Measurements from ENCODE around the gene ARL16. TPM values are rescaled to one million over a fixed set of nuclear protein-coding genes. Genes with fewer than 3 reads are reported as not detected.

ARL16 gene
- total RNA-seq, 1 donor from 2014 or later: 55.2 TPM

DNA sequence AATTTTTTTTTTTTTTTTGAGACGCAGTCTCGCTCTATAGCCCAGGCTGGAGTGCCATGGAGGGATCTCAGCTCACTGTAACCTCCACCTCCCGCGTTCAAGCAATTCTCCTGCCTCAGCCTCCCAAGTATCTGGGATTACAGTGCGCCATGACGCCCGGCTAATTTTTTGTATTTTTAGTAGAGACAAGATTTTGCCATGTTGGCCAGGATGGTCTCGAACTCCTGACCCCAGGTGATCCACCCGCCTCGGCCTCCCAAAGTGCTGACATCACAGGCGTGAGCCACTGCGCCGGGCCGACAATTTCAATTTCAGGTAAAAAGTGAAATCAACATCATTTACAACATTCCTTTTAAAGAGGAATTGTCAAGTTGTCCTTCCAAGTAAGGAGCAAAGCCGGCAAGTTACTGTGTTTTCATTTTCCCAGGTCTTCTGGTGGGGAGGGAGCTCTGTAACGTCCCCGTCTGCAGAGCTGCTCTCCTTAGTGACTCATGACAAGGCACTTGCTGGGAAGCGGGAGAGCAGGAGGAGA, 47.6 kb downstream of the ARL16 start:
- Mint-ChIP-seq H3K4me1 (ENCODE audit: low read depth, unreplicated experiment) (peaks cover 5% of the 10 kb centered on the region), H3K36me3 (ENCODE audit: unreplicated experiment) (no peaks in the 10 kb centered on the region), H3K4me3 (ENCODE audit: unreplicated experiment) (peak overlapping the region; percentile 97), H3K9me3 (ENCODE audit: unreplicated experiment) (peaks cover 2% of the 10 kb centered on the region), H3K27me3 (ENCODE audit: unreplicated experiment) (peaks cover 2% of the 10 kb centered on the region), H3K27ac (ENCODE audit: unreplicated experiment) (peak overlapping the region; percentile 88)
- TF ChIP-seq, protein P1, sequence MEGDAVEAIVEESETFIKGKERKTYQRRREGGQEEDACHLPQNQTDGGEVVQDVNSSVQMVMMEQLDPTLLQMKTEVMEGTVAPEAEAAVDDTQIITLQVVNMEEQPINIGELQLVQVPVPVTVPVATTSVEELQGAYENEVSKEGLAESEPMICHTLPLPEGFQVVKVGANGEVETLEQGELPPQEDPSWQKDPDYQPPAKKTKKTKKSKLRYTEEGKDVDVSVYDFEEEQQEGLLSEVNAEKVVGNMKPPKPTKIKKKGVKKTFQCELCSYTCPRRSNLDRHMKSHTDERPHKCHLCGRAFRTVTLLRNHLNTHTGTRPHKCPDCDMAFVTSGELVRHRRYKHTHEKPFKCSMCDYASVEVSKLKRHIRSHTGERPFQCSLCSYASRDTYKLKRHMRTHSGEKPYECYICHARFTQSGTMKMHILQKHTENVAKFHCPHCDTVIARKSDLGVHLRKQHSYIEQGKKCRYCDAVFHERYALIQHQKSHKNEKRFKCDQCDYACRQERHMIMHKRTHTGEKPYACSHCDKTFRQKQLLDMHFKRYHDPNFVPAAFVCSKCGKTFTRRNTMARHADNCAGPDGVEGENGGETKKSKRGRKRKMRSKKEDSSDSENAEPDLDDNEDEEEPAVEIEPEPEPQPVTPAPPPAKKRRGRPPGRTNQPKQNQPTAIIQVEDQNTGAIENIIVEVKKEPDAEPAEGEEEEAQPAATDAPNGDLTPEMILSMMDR (IDR thresholded peaks at IDR 0.05; ENCODE audit: partially characterized antibody, unreplicated experiment): no peak
- DNase-seq: no peak

DNA sequence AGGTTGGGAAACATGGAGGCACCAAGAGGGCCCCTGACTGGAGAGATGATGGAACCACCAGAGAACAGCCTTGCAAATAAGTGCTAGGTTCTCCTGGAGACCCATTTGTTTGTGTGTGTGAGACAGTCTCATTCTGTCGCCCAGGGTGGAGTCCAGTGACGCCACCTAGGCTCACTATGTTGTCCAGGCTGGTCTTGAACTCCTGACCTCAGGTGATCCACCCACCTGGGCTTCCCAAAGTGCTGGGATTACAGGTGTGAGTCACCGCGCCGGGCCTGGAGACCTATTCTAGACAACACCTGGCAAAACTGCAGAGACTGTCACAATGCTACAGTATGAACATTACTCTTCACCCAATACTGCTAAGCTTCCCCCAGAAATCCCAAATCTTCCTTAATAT, 48.2 kb downstream of the ARL16 start:
- H3K27ac Mint-ChIP-seq (ENCODE audit: unreplicated experiment): peak overlapping the region; percentile 88
- peaks cover 2% of the 10 kb centered on the region for H3K9me3 Mint-ChIP-seq (ENCODE audit: unreplicated experiment)
- TF ChIP-seq, protein P1 (IDR thresholded peaks at IDR 0.05; ENCODE audit: partially characterized antibody, unreplicated experiment): no peak
- no peaks in the 10 kb centered on the region for H3K36me3 Mint-ChIP-seq (ENCODE audit: unreplicated experiment)
- no peak for DNase-seq
- H3K4me1 Mint-ChIP-seq (ENCODE audit: low read depth, unreplicated experiment): peaks cover 5% of the 10 kb centered on the region
- peak overlapping the region; percentile 97 for H3K4me3 Mint-ChIP-seq (ENCODE audit: unreplicated experiment)
- H3K27me3 Mint-ChIP-seq (ENCODE audit: unreplicated experiment): peaks cover 2% of the 10 kb centered on the region

DNA sequence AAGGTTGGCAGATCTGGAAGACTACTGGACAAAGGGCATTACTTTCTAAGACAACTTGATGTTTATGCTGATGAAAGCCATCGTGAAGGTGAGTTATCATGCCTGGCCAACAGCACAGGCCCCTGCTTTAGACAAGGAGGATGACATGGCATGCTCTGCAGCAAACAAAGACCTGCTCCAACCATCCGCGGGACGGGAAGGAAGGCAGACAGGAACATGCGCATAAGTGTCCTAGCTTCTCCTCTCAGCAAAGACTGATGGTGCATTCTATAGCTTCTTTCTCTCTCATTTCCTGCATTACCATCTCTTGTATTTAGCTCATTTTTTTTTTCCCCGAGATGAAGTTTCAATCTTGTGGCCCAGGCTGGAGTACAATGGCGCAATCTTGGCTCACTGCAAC, 52.1 kb downstream of the ARL16 start:
- no peak overlapping the region for H3K27ac Mint-ChIP-seq (ENCODE audit: unreplicated experiment)
- H3K4me1 Mint-ChIP-seq (ENCODE audit: low read depth, unreplicated experiment): peaks cover 5% of the 10 kb centered on the region
- TF ChIP-seq, protein P1 (IDR thresholded peaks at IDR 0.05; ENCODE audit: partially characterized antibody, unreplicated experiment): no peak
- peaks cover under 1% of the 10 kb centered on the region for H3K36me3 Mint-ChIP-seq (ENCODE audit: unreplicated experiment)
- no peak overlapping the region for H3K4me3 Mint-ChIP-seq (ENCODE audit: unreplicated experiment)
- H3K9me3 Mint-ChIP-seq (ENCODE audit: unreplicated experiment): peaks cover 2% of the 10 kb centered on the region
- DNase-seq: no peak
- H3K27me3 Mint-ChIP-seq (ENCODE audit: unreplicated experiment): peaks cover 2% of the 10 kb centered on the region

Small RNA genes lying within 50 kb of the gene (microRNA-seq; reads per million reads assigned to microRNA genes)
- 6.9 reads per million, percentile 39 among the genes with 10 or more reads in this experiment for gene MIR6786 (ENCODE audit: unreplicated experiment)

Other genes with a start within 250 kb of the ARL16 start
- 5,342 TPM for gene ACTG1, start 171.0 kb downstream of the ARL16 start, total RNA-seq (ENCODE audit: unreplicated experiment)
- 6.1 TPM for gene FSCN2, start 155.4 kb downstream of the ARL16 start, total RNA-seq (ENCODE audit: unreplicated experiment)
- 56.5 TPM for gene FAAP100, start 131.4 kb downstream of the ARL16 start, total RNA-seq (ENCODE audit: unreplicated experiment)
- 137 TPM for gene NPLOC4, start 46.7 kb downstream of the ARL16 start, total RNA-seq (ENCODE audit: unreplicated experiment)
- not detected for gene TSPAN10, start 46.6 kb downstream of the ARL16 start, total RNA-seq (ENCODE audit: unreplicated experiment)
- gene PDE6G, start 27.3 kb downstream of the ARL16 start, total RNA-seq (ENCODE audit: unreplicated experiment): not detected
- gene OXLD1, start 17.2 kb downstream of the ARL16 start, total RNA-seq (ENCODE audit: unreplicated experiment): 24.7 TPM
- gene CCDC137, start 17.1 kb downstream of the ARL16 start, total RNA-seq (ENCODE audit: unreplicated experiment): 33.8 TPM
- gene HGS, start 214 bp upstream of the ARL16 start, total RNA-seq (ENCODE audit: unreplicated experiment): 167 TPM
- gene MRPL12, start 19.6 kb upstream of the ARL16 start, total RNA-seq (ENCODE audit: unreplicated experiment): 57.7 TPM
- 60.8 TPM for gene SLC25A10, start 28.5 kb upstream of the ARL16 start, total RNA-seq (ENCODE audit: unreplicated experiment)
- gene GCGR, start 120.4 kb upstream of the ARL16 start, total RNA-seq (ENCODE audit: unreplicated experiment): 6.7 TPM
- gene MCRIP1, start 149.5 kb upstream of the ARL16 start, total RNA-seq (ENCODE audit: unreplicated experiment): 218 TPM
- 0.81 TPM for gene PPP1R27, start 151.3 kb upstream of the ARL16 start, total RNA-seq (ENCODE audit: unreplicated experiment)
- gene P4HB, start 176.7 kb upstream of the ARL16 start, total RNA-seq (ENCODE audit: unreplicated experiment): 259 TPM
- 432 TPM for gene ARHGDIA, start 187.5 kb upstream of the ARL16 start, total RNA-seq (ENCODE audit: unreplicated experiment)
- 80.6 TPM for gene ALYREF, start 207.8 kb upstream of the ARL16 start, total RNA-seq (ENCODE audit: unreplicated experiment)
- gene ANAPC11, start 207.9 kb upstream of the ARL16 start, total RNA-seq (ENCODE audit: unreplicated experiment): 118 TPM
- 0.96 TPM for gene NPB, start 218.4 kb upstream of the ARL16 start, total RNA-seq (ENCODE audit: unreplicated experiment)
- gene PCYT2, start 227.6 kb upstream of the ARL16 start, total RNA-seq (ENCODE audit: unreplicated experiment): 63.0 TPM
- 38.7 TPM for gene SIRT7, start 234.4 kb upstream of the ARL16 start, total RNA-seq (ENCODE audit: unreplicated experiment)
- 30.6 TPM for gene MAFG, start 243.9 kb upstream of the ARL16 start, total RNA-seq (ENCODE audit: unreplicated experiment)

All from glutamatergic neuron (in vitro differentiated cells).